B cell (primary cell): ENCODE measurements around the gene AP4M1. TPM values are rescaled to one million over a fixed set of nuclear protein-coding genes. Genes with fewer than 3 reads are reported as not detected.
A peak's percentile ranks its signal among the peaks of the same experiment; 100 is the strongest.

Source experiments
- ATAC-seq: fragments of 200-7000 bp; cut with Tn5 transposase; one replicate; pipeline ENCODE4 v1.10.0; 2021; ENCODE audit warnings: low read depth, mild to moderate bottlenecking, moderate number of reproducible peaks, moderate library complexity
- CTCF ChIA-PET: fragments of 350-600 bp; sonication (Branson Sonifier 250); formaldehyde crosslinking; loops from one replicate; lab custom pipeline; 2021; ENCODE audit warnings: antibody characterized with exemption, inconsistent platforms; lab: Charles Lee
- POLR2A ChIA-PET: fragments of 350-600 bp; sonication (Branson Sonifier 250); formaldehyde crosslinking; loops from one replicate; lab custom pipeline; 2021; ENCODE audit warnings: antibody characterized with exemption; lab: Charles Lee
- DNase-seq: peaks from one replicate; pipeline ENCODE4 v3.0.0; 2013
- H2AFZ ChIP-seq: 2 replicates; pipeline ENCODE4 v1.6.1; 2012; ENCODE audit warnings: mild to moderate bottlenecking, low read depth, low read length; ENCODE audit not compliant: insufficient read depth, poor library complexity, severe bottlenecking
- H3K27ac ChIP-seq, 2 donors: 1 replicate in 1 of 2; 2 replicates in 1 of 2; pipeline ENCODE4 v1.5.1; 2012 to 2013; ENCODE audit warnings: low read length in 2 of 2, mild to moderate bottlenecking in 2 of 2, moderate library complexity in 1 of 2
- H3K27me3 ChIP-seq, 4 experiments: fragments of 200-600 bp in 1 of 4; sonication (generic) in 1 of 4; replicated peaks in 1 of 4; 1 replicate in 2 of 4; 2 replicates in 2 of 4; pipeline versions ENCODE4 v1.6.1 to v1.7.0; 2013 to 2016; ENCODE audit warnings: low read length in 3 of 4, mild to moderate bottlenecking in 2 of 4, mixed read lengths in 1 of 4, moderate library complexity in 1 of 4; ENCODE audit not compliant: insufficient read depth in 4 of 4, control insufficient read depth in 3 of 4; ENCODE audit errors: control extremely low read depth in 1 of 4
- H3K36me3 ChIP-seq, 2 experiments: replicated peaks in 1 of 2; 1 replicate in 1 of 2; 2 replicates in 1 of 2; pipeline versions ENCODE4 v1.6.1 to v1.7.1; 2013; ENCODE audit warnings: low read length in 1 of 2; ENCODE audit not compliant: insufficient read depth in 2 of 2, control insufficient read depth in 1 of 2; ENCODE audit errors: control extremely low read depth in 1 of 2, extremely low read depth in 1 of 2
- H3K4me1 ChIP-seq, 2 donors: fragments of 200-600 bp in 1 of 2; sonication (generic) in 1 of 2; 1 replicate in 1 of 2; 2 replicates in 1 of 2; pipeline versions ENCODE4 v1.5.1 to v1.6.1; 2013 to 2017; ENCODE audit warnings: low read length in 2 of 2; ENCODE audit not compliant: control insufficient read depth in 2 of 2, insufficient read depth in 2 of 2
- H3K4me2 ChIP-seq: replicated peaks from 2 replicates; pipeline ENCODE3; 2012; ENCODE audit warnings: mild to moderate bottlenecking, low read depth, low read length; ENCODE audit not compliant: poor library complexity, severe bottlenecking
- H3K4me3 ChIP-seq, 5 experiments: fragments of 200-600 bp in 1 of 5; sonication (generic) in 1 of 5; 1 replicate in 3 of 5; 2 replicates in 2 of 5; pipeline versions ENCODE4 v1.5.1 to v1.7.0; 2011 to 2016; ENCODE audit warnings: low read length in 4 of 5, mild to moderate bottlenecking in 4 of 5, low read depth in 2 of 5, control low read depth in 1 of 5, moderate library complexity in 1 of 5; ENCODE audit not compliant: insufficient read depth in 1 of 5; ENCODE audit errors: control extremely low read depth in 1 of 5, extremely low read depth in 1 of 5
- H3K79me2 ChIP-seq: fragments of 200-600 bp; sonication (generic); one replicate; pipeline ENCODE4 v1.6.0; 2016; ENCODE audit warnings: low read length; ENCODE audit not compliant: control insufficient read depth, insufficient read depth
- H3K9ac ChIP-seq: fragments of 200-600 bp; sonication (generic); 2 replicates; pipeline ENCODE4 v1.6.1; 2017; ENCODE audit warnings: mild to moderate bottlenecking, low read length, moderate library complexity
- H3K9me3 ChIP-seq, 3 donors: one replicate each; pipeline versions ENCODE4 v1.6.1 to v1.7.1; 2013; ENCODE audit warnings: low read length in 2 of 3; ENCODE audit not compliant: control insufficient read depth in 2 of 3, insufficient read depth in 1 of 3; ENCODE audit errors: control extremely low read depth in 1 of 3
- H4K20me1 ChIP-seq: 2 replicates; pipeline ENCODE4 v1.6.0; 2012; ENCODE audit warnings: mild to moderate bottlenecking, low read length; ENCODE audit not compliant: insufficient read depth, control insufficient read depth, poor library complexity, severe bottlenecking
- H3K27ac Mint-ChIP-seq: one replicate; pipeline ENCODE4 v1.8.0; 2021; ENCODE audit warnings: mixed read lengths
- H3K27me3 Mint-ChIP-seq: one replicate; pipeline ENCODE4 v1.8.0; 2021; ENCODE audit warnings: mixed read lengths
- H3K4me1 Mint-ChIP-seq: one replicate; pipeline ENCODE4 v1.8.0; 2021; ENCODE audit warnings: mixed read lengths
- H3K4me3 Mint-ChIP-seq: one replicate; pipeline ENCODE4 v1.8.0; 2021; ENCODE audit warnings: mixed read lengths
- H3K9me3 Mint-ChIP-seq: one replicate; pipeline ENCODE4 v1.8.0; 2022; ENCODE audit warnings: mixed read lengths; ENCODE audit not compliant: insufficient read depth
- CTCF ChIP-seq: fragments of 200-600 bp; IDR thresholded peaks from one replicate; pipeline ENCODE4 v1.8.0; 2022; ENCODE audit warnings: antibody characterized with exemption, mild to moderate bottlenecking
- EZH2 ChIP-seq: IDR thresholded peaks from 2 replicates; pipeline ENCODE4 v1.6.1; 2012; ENCODE audit warnings: borderline replicate concordance, low read depth, mild to moderate bottlenecking, moderate library complexity, low read length; ENCODE audit not compliant: insufficient read depth, poor library complexity, severe bottlenecking
- WGBS: methylation state at CpG from one replicate; pipeline ENCODE4 v1.1.5; 2013; ENCODE audit warnings: missing lambda C conversion rate; ENCODE audit not compliant: insufficient coverage; 5-methylcytosine and 5-hydroxymethylcytosine counted together
- intact Hi-C: fragments of 100-400 bp; cut with micrococcal nuclease; formaldehyde crosslinking; loops from one replicate; pipeline ENCODE4 v1.10.0; 2022
- polyA plus RNA-seq: library from polyadenylated mRNA; depleted of rRNA; stranded (reverse); fragments of >200 nt; gene quantifications from 2 replicates; pipeline ENCODE4 v1.2.3, GENCODE V29; 2012
- total RNA-seq, 2 donors: library from RNA; stranded (reverse); fragments of 120-200 nt in 1 of 2; gene quantifications; 1 replicate in 1 of 2; 2 replicates in 1 of 2; pipeline versions ENCODE4 v1.2.3 to v1.2.4, GENCODE V29; 2013 to 2022

AP4M1 gene
- total and polyA plus RNA-seq, 2 donors (not counting 1 experiment from before 2014, with no cell fraction given): 9.0 to 17.6 TPM

- Histone ChIP-seq H3K4me3 (peak overlapping the region; percentile 68 to 91 (median 74)), H3K27ac (peak overlapping the region; percentile 62 to 77), H3K4me2 (peak overlapping the region; percentile 84), H3K9ac (peak overlapping the region; percentile 79), H4K20me1 (peaks cover 20% of the 10 kb centered on the region), H3K9me3 (no peaks in the 10 kb centered on the region), H3K27me3 (no peaks in the 10 kb centered on the region), H3K4me1 (peaks cover 14 to 18% of the 10 kb centered on the region in 2 donors), H3K36me3 (peaks cover 0 to 42% of the 10 kb centered on the region in 2 experiments), H3K79me2 (peaks cover 14% of the 10 kb centered on the region), H2AFZ (peak overlapping the region; percentile 92)
- DNase-seq (no peak), ATAC-seq (no peak)
- Mint-ChIP-seq H3K27me3 (no peaks in the 10 kb centered on the region), H3K4me3 (peak overlapping the region; percentile 93), H3K27ac (peak overlapping the region; percentile 96), H3K4me1 (peaks cover 19% of the 10 kb centered on the region), H3K9me3 (no peaks in the 10 kb centered on the region)
- ChIA-PET POLR2A (interaction anchor here (0.6 to 1.6 kb wide), 4 partner anchors 11 to 118 kb away, joined by 3 to 10 read pairs (median 3); partner anchors contain the start of genes AP4M1 and MCM7), CTCF (interaction anchor here (0.9 to 1.2 kb wide), 2 partner anchors 11 to 49 kb away, joined by 3 read pairs; no protein-coding TSS in a partner anchor)
- TF ChIP-seq EZH2: no peak
- no peak for TF ChIP-seq CTCF
- intact Hi-C loops: loop anchor here (1.0 to 10.0 kb wide), 4 partner anchors 8 to 585 kb away; partner anchors contain the start of genes GNB2, MOSPD3, ZKSCAN5 and ZNF3
- WGBS: 61% methylated on average over 1 of the region's 7 CpGs
These were observed 11.8 kb upstream of the AP4M1 start for GRCh38 chr7:100089458-100090196.
